ENCODE measurements around the gene FGGY. TPM values are rescaled to one million over a fixed set of nuclear protein-coding genes. Genes with fewer than 3 reads are reported as not detected.

The FGGY gene
- total RNA-seq, 4 donors from 2014 or later, result 23.3 to 26.4 (median 25.3) TPM

- peaks cover 7 to 21% (median 18%) of the 10 kb centered on the region in 4 donors for H3K4me1 ChIP-seq
- no peaks in the 10 kb centered on the region for H3K9me3 ChIP-seq
- 93% methylated on average over 3 of the region's 3 CpGs for WGBS
- no peak for DNase-seq (ENCODE audit: extremely low spot score)
- TF ChIP-seq EP300 (IDR thresholded peaks at IDR 0.05) (no peak), CTCF (IDR thresholded peaks at IDR 0.05) (no peak), POLR2A (IDR thresholded peaks at IDR 0.05; ENCODE audit: low read depth) (no peak), POLR2AphosphoS5 (IDR thresholded peaks at IDR 0.05) (no peak)
- no peak overlapping the region for H3K4me3 ChIP-seq
- no peaks in the 10 kb centered on the region for H3K36me3 ChIP-seq
- peak overlapping the region in 2 of 4 donors; percentile 44 to 49 for H3K27ac ChIP-seq (replicated peaks in 1 of 4)
- intact Hi-C loops (cut with DNase I), result no loop called here
- no peaks in the 10 kb centered on the region for H3K27me3 ChIP-seq
Observed at GRCh38 chr1:59317343-59317742, 20.4 kb downstream of the FGGY start.

GRCh38 chr1:59317780-59318179 is 20.9 kb downstream of the FGGY start:
- Histone ChIP-seq H3K36me3 (no peaks in the 10 kb centered on the region), H3K27me3 (no peaks in the 10 kb centered on the region), H3K9me3 (no peaks in the 10 kb centered on the region), H3K4me1 (peaks cover 7 to 21% (median 18%) of the 10 kb centered on the region in 4 donors), H3K27ac (replicated peaks in 1 of 4) (no peak overlapping the region), H3K4me3 (no peak overlapping the region)
- DNase-seq (ENCODE audit: extremely low spot score), result no peak
- TF ChIP-seq CTCF (IDR thresholded peaks at IDR 0.05) (no peak), POLR2A (IDR thresholded peaks at IDR 0.05; ENCODE audit: low read depth) (no peak), POLR2AphosphoS5 (IDR thresholded peaks at IDR 0.05) (no peak), EP300 (IDR thresholded peaks at IDR 0.05) (no peak)
- WGBS, result 95% methylated on average over 2 of the region's 2 CpGs
- intact Hi-C loops (cut with DNase I), result no loop called here

GRCh38 chr1:59318271-59318860 is 21.5 kb downstream of the FGGY start:
- no peak overlapping the region for H3K4me3 ChIP-seq
- no peaks in the 10 kb centered on the region for H3K36me3 ChIP-seq
- no peaks in the 10 kb centered on the region for H3K27me3 ChIP-seq
- H3K9me3 ChIP-seq, result no peaks in the 10 kb centered on the region
- 81% methylated on average over 6 of the region's 6 CpGs for WGBS
- no peak overlapping the region for H3K27ac ChIP-seq (replicated peaks in 1 of 4)
- intact Hi-C loops (cut with DNase I), result no loop called here
- H3K4me1 ChIP-seq, result peaks cover 7 to 21% (median 18%) of the 10 kb centered on the region in 4 donors
- TF ChIP-seq POLR2AphosphoS5 (IDR thresholded peaks at IDR 0.05) (no peak), CTCF (IDR thresholded peaks at IDR 0.05) (no peak)
- no peak for DNase-seq (ENCODE audit: extremely low spot score)

- intact Hi-C loops (cut with DNase I), result no loop called here
- H3K4me1 ChIP-seq, result peaks cover 2 to 7% (median 4%) of the 10 kb centered on the region in 4 donors
Observed at GRCh38 chr1:59322394-59322793, 25.5 kb downstream of the FGGY start.

More at GRCh38 chr1:59322394-59322793, 25.5 kb downstream of the FGGY start:
- Histone ChIP-seq H3K36me3 (no peaks in the 10 kb centered on the region), H3K9me3 (no peaks in the 10 kb centered on the region), H3K27me3 (no peaks in the 10 kb centered on the region), H3K27ac (replicated peaks in 1 of 4) (no peak overlapping the region), H3K4me3 (no peak overlapping the region)
- TF ChIP-seq POLR2AphosphoS5 (IDR thresholded peaks at IDR 0.05) (no peak), CTCF (IDR thresholded peaks at IDR 0.05) (no peak), EP300 (IDR thresholded peaks at IDR 0.05) (no peak), POLR2A (IDR thresholded peaks at IDR 0.05; ENCODE audit: low read depth) (no peak)
- WGBS, result 100% methylated on average over 4 of the region's 4 CpGs
- DNase-seq (ENCODE audit: extremely low spot score), result no peak

All from esophagus muscularis mucosa (tissue), 4 donors.